Amygdala (tissue), 56 donors: Measurements from ENCODE around the gene EDARADD.
"Not testable (repeated sequence)": the region's sequence is repeated elsewhere in the genome, so short reads cannot be mapped to it uniquely, and the experiment has no call there.

Source experiments
- DNase-seq, 56 donors: peaks; one replicate each; lab custom pipeline; 2025; lab: John Stamatoyannopoulos, UW

Gene EDARADD

GRCh38 chr1:236480758-236481436, 86.8 kb downstream of the EDARADD start:
- no peak for DNase-seq

GRCh38 chr1:236484310-236484971, 90.4 kb downstream of the EDARADD start:
- peak in 4 of 56 donors; percentile 2 to 12 (median 6) for DNase-seq

- DNase-seq, result no peak
These were observed 92.4 kb downstream of the EDARADD start for GRCh38 chr1:236486356-236487002.

GRCh38 chr1:236489161-236489560, 95.1 kb downstream of the EDARADD start:
- DNase-seq, result not testable (repeated sequence)

GRCh38 chr1:236489710-236490377, 95.8 kb downstream of the EDARADD start:
- DNase-seq, result peak in 1 of 56 donors; percentile 41

- no peak for DNase-seq
These were observed 97.5 kb downstream of the EDARADD start for GRCh38 chr1:236491469-236492136.

GRCh38 chr1:236492378-236492777, 98.3 kb downstream of the EDARADD start:
- DNase-seq, result no peak

- DNase-seq, result no peak
These were observed 100.0 kb downstream of the EDARADD start for GRCh38 chr1:236494082-236494481.

- DNase-seq, result no peak
These were observed 100.7 kb downstream of the EDARADD start for GRCh38 chr1:236494586-236495466.

GRCh38 chr1:236495467-236496112, 101.5 kb downstream of the EDARADD start:
- no peak for DNase-seq

GRCh38 chr1:236497908-236498307, 103.8 kb downstream of the EDARADD start:
- DNase-seq, result no peak

GRCh38 chr1:236501093-236501492, 107.0 kb downstream of the EDARADD start:
- DNase-seq, result no peak

- DNase-seq, result no peak
These were observed 108.5 kb downstream of the EDARADD start for GRCh38 chr1:236502579-236502971.

- DNase-seq, result peak in 24 of 56 donors; percentile 3 to 49 (median 14)
These were observed 109.0 kb downstream of the EDARADD start for GRCh38 chr1:236502972-236503639.

- not testable (repeated sequence) for DNase-seq
These were observed 110.3 kb downstream of the EDARADD start for GRCh38 chr1:236504338-236504737.

- DNase-seq, result peak in 4 of 56 donors; percentile 6 to 19 (median 15)
These were observed 113.1 kb downstream of the EDARADD start for GRCh38 chr1:236507022-236507700.

GRCh38 chr1:236508593-236509027, 114.5 kb downstream of the EDARADD start:
- DNase-seq, result no peak

GRCh38 chr1:236509203-236509602, 115.1 kb downstream of the EDARADD start:
- DNase-seq, result no peak
